ENCODE results near the gene CTNND2.

Gene CTNND2

DNA sequence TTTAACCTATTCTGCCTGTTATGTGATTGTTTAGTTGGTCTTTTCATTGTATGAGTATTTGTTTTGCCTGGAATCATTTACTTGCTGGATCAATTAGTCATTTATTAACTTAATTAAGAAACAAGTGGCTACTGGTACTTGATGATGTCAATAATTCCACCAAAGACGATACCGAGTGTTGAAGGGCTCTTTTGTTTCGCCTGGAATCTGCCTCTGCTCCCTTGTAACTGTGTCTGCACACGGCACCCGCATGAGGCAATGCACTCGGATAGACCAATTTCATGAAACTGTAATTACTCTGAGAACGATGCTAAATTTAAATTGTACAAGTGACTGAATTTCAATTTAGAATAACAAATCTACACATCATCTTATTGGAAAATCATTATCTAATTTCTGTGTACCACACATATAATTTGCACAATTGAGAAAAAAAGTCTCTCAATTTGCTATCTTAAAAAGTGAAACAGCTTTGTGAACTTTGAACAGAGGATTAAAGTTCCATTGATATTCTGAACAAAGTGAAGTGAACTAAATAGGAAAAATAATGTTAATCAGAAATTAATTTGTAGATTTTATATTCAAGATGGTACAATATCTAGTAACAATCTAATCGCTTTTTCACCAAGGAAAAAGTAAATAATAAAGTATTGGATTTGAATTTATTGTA lies 143.2 kb downstream of the CTNND2 start:
- no peak for DNase-seq

DNA sequence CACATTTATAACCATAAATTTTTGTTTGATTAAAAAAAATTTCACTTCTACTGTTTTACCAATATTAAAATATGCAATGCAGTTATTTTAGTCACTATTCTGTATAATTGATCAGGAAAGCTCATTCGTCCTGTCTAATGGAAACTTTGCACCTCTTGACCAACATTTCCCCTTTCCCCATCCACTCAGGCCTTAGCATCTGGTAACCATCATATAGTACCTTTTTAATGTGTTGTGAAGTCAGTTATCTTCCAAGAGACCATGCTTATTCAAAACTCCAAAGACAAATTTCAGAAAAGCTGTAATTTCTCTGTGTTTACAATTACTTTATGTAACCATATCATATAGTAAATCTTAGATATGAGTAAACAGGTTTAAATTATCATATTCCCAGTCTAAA lies 145.9 kb downstream of the CTNND2 start:
- DNase-seq: no peak

DNA sequence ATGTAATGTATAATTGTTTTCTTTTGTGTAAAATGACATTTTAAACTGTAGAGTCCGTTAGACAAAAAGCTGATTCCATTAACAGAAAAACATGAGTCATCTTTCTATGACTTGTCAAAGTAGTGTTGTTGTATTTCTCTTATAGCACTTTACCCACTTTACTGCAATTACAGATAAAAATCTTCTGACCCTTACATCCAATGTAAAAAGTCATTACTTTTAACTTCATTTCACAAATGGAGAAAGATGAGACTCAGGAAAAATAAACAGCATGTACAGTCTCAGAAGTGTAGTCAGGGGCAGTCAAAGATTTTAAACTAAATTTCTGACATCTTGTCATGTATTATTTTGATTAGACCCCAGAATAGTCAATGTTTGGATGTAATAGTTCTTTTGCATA lies 146.6 kb downstream of the CTNND2 start:
- DNase-seq: no peak

DNA sequence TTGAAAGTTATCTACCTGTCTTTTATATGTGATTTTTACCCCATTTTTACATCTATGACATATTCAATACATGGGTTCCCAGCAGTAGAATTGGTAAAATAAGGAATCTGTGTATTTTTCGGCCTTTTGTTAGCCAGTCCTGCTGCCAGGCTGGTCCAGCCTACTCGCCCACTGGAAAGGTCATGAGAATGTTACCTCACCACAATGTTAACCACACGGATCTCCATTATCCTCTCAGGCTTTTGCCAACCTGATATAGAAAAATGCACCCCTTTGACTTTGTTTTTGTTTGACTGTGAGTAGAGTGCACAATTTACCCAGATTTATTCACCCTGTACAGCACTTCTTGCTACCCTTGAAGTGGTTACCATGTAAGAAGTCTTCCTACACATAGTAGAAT lies 167.2 kb downstream of the CTNND2 start:
- no peak for DNase-seq

DNA sequence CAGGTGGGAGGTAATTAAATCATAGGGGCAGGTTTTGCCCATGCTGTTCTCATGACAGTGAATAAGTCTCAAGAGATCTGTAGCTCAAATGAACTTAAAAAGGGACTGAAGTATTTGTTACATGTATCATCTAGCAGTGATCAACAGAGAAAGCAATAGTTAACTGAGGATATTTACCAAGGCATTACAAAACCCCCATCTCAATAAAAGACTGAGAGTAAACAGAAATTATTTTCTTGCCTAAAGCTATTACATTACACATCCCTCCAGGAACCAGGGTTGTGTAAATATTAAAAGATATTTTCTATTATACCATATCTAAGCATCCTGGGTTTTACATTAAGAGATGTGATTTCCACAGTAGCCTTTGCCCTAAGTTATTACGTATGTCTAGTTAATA lies 169.9 kb downstream of the CTNND2 start:
- no peak for DNase-seq

DNA sequence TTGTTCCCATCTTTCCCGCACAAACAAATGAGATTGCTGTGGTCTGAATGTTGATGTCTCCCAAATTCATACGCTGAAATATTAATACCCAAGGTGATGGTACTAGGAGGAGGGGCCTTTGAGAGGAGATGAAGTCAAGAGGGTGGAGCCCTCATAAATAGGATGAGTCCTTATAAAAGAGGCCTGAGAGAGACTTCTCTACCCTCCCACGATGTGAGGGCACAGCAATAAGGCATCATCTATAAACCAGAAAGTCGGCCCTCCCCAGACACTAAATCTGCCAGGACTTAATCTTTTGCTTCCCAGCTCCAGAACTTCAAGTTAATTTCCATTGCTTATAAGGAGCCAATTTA lies 170.4 kb downstream of the CTNND2 start:
- DNase-seq: no peak

DNA sequence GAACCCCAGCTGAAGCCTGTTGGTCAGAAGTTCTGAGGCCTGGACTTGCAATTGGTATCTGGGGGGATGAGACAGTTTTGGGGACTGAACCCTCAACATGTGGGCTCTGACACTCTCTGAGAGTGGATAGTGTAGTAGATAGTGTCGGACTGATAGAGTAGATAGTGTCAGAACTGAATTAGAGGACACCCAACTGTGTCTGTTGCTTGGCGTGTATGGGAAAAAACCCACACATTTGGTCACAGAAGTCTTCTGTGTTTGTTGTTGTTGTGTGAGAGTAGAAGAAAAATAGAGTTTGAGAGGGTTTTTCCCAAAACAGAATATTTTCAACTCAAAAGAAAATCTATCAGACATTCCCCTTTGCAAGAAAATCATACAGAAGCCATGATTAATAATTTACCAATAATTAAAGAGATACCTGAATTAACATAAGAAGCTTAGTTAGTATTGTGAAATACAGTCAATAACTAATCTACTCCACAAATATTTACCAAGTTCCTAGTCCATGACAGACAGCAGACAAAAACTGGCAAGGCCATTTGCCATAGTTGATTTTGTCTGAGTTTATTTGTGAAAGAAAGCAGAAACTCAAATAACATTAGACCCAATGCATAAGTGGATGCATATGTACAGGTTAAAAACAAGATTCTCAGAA lies 170.9 kb downstream of the CTNND2 start:
- no peak for DNase-seq

DNA sequence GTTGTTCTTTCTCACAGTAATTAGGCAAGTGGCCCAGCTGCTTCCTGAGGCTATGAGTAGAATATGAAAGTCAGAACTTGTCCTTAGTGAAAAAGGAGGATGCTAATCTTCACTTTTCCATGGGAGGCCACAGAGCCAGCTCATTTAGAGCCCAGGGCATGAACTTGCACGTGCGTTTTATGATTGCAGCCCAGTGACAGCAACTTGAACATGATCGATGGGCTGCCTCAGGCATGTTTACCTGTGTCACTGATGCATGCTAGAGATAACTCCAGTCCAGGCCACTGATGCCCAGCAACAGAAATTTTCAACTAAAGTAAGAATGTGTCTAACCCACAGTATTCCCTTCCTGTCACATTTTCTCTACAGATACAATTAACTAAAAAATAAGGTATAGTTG lies 179.3 kb downstream of the CTNND2 start:
- no peak for DNase-seq

DNA sequence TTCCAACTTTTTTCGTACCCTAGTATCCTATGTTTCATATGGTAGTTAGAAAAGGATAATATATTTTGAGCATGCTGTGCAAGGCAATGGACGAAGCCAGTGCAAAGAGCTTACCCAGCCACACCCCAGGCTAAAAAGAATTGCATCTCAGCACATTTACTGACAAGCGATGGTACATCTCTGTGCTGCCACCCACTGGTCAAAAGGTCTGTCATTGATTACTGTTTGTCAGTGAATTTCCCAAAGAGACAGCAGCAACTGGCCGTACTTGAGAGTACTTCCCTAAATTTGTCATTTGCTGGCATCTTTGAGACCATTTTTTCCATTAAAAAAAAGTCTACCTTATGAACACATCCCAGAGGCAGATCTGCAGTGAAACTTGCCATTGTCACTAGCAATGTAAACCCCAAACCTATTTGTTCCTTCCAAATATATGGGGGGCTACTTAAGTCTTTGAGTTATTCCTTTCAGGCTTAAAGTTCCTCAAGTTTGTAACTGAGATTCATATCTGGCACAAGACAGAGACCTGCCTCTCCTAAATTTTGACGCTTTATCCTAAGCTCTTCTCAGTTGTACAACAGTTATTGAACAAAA lies 184.3 kb downstream of the CTNND2 start:
- DNase-seq: peak in 1 of 2 donors; percentile 15

DNA sequence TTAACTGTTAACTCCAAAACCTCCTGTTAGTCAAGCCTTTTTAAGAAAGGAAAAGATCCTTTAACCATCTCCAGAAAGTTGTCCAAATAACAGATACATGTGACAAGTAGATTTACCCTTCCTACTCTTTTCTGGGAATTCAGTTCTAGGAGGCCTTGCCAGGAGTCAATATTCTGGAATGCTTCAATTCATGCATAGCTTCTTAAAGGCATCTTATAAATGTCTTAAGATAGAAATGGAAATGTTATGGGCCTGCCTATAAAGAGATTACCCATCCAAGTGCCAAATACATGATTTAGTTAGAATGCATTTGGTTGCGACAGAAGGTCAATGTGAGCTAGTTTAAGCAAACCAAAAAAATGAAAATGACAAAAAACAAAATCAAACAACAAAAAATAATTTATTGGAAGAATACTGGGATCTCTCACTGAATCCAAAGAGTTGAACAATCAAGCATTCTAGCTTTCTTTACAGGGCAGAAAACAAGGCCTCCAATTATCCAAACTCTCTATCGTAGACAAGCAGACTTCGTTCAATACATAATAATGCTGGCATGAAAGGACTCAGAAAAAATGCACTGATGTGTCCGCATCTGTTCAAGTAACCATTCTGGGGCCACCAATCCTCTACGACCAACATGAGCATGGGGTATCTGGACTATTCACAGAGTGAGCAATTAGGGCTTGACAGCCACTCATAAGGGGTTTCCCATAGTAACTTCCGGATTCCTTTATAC lies 188.6 kb downstream of the CTNND2 start:
- DNase-seq: no peak

DNA sequence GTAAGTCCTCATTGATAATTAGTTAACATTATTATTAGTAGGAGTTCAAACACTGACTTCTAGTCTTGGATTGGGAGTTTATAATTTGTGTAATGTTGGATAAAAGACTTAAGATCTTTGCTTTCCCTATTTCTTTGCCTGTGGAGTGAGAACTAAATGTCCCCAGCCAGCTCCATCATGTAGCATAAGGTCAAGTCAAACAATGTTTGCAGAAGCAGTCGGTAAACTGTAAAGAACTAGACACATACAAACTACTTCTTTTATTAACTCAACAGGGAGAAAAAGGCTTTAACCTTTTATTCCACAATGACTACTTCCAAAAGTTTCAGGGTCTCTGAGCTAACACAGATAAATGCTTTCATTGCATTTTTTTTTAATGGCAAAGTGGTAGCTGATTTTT lies 192.3 kb downstream of the CTNND2 start:
- no peak for DNase-seq

DNA sequence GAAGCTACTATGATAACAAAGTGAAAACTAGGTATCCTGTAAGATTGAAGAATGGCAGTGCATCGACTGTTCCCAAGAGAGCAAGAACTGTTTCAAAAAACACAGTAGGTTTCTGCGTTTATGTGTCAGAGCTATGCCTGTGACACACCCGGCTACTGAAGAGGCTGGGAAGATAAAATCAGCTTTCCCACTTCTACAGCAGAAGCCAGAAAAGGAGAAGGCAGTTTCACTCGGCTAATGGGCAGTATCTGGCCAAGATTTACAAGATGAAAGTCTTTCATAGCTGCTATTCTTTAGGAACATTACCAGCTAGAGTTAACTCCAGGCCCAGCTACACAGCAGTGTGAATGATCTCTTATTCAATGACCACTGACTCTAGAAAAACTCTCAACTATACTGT lies 195.2 kb downstream of the CTNND2 start:
- DNase-seq: no peak

DNA sequence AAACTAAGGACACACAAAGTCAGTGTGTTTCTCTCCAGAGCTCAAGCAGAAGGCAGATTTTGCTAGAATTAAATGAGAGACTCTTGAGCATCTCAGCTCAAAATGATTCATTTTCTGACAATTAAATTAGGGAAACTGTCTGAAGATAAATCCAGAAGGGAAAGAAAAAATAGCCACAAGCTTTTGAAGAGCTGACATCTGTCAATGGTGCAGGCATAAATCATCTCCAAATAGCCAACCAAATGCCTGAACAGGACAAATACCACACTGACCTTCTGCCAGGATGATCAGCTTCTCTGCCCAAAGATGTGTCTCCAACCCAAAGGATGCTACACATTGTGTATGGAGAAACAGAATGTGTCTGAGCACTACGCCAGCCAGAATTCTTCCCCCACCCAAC lies 199.3 kb downstream of the CTNND2 start:
- no peak for DNase-seq

DNA sequence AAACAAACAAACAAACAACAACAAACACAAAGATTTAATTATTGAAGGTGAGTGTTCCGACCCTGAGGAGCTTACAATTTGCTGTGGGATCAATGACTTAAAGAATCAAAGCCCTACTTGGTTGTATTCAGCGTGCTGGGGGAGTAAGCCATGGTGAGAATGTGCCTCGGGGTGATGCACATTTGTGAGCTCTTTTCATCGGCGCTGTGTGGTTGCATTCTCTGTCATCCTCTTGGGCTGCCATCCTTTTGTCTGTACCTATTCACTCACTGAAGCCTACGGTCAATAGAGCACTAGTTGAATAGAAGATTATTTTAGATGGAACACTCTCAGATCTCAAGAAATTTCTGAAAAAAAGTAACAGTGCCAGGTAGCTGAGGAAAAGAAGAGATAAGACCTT lies 203.9 kb downstream of the CTNND2 start:
- DNase-seq: no peak

DNA sequence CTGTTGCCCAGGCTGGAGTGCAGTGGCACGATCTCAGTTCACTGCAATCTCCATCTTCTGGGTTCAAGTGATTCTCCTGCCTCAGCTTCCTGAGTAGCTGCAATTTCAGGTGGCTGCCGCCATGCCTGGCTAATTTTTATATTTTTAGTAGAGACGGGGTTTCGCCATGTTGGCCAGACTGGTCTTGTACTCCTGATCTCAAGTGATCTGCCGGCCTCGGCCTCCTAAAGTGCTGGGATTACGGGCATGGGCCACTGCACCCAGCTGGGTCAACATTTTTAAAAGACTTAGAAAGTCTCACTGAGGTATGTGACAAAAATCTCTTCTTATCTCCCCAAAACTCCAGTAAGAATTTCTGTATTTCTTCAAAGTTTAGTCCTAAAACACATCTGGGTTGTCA lies 211.6 kb downstream of the CTNND2 start:
- no peak for DNase-seq

DNA sequence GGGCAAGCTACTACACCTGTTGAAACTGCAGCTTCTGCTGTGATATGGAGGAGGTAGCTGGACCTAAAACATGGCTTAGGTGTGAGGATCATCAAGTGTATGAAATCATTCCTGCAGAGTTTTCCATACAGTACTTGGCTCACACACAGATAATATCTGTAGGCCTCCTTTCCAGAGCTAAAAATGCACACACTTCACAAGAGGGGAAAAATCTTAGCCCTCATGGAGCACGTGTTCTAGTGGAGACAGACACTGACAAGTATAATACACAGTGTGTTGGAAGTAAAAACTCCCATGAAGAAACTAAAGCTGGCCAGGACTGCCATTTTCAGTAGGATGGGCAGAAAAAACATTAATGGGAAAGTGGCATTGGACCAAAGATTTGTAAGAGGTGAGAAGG lies 216.7 kb downstream of the CTNND2 start:
- no peak for DNase-seq

DNA sequence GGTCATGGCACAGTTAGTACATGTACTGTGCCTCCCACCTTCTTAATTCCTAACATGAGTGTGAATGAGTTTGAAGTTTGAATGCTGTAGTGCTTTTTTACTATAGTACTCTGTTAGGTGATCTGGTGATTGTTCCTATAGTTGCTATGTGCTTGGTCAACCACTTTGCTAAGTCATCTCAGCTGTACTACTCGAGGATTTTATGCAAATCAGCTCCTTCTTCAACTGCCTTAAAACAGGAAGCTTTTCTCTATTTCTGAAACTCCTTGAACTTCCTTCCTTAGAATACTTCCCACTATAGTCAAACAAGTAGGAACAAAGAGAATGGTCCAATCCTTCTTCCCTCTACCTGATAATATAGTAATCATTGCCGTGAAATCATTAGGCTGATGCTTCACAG lies 219.6 kb downstream of the CTNND2 start:
- DNase-seq: no peak

DNA sequence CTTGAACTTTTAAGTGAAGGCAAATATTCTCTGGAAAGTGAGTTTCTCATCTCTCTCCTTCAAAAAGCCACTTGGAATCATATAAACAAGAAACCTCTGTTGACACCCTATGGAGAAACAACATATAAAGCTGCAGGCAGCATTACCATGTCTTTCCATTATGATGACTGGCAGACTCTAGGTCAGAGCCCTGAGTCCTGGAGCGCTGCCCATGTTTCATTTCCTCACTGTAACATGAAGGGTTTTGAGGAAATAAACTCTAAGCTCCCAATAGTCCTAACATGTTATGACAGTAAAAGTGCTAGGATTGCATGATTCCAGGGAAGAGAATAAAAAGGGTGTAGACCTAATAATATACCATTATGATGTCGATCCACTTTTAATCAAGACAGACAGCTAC lies 220.6 kb downstream of the CTNND2 start:
- DNase-seq: no peak

DNA sequence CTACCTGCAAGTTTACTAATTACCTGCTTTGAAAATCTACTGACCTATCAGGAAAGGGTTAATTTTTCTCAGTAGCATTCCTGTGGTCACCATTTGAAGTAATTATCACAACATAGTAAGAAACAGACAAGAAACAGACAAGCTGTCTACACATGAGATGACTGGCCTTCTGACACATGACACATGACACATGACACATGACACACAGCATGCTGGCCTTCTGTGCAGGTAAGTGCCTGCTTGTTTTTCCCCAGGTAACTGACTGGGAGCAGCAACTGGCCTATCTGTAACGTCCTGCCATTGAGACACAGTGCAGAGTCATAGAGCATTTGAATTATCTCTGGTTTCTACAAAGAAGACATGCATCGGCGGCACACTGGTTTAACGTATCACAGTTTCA lies 222.4 kb downstream of the CTNND2 start:
- DNase-seq: no peak

DNA sequence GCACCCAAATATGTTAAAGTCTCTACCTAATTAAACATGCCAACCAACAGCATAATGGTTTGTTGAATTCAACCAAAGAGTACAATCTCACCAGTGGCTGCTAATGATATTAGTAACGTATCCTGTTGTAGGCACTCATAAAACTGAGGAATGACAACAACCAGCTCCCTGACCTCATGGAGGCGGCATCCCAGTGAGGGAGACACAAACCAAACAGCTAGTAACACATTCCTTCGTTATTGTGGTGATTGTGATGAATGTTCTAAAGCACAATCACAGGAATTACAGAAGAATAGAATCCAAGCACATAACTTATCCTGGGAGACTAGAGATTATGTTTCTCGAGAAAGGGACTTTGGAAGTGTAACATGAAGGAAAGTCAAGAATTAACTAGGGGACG lies 224.6 kb downstream of the CTNND2 start:
- DNase-seq: no peak

DNA sequence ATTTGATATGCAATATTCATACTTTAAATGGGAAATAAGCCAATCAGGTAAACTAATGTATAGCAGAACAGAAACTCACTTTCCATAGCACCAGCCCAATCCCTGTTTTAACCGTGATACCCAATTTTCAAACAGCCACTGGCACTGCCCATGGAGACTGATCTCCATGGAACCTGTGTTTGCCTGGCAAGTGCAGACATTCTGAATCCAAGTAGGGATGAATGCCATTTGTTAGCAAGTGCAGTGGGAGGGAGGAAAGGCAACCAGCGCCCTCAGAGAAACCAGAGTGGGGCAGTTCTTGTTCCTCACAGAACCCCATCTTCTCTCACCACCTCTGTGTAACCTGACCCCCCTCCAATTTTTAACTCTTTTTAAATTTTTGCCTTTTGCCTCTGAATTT lies 229.1 kb downstream of the CTNND2 start:
- no peak for DNase-seq

DNA sequence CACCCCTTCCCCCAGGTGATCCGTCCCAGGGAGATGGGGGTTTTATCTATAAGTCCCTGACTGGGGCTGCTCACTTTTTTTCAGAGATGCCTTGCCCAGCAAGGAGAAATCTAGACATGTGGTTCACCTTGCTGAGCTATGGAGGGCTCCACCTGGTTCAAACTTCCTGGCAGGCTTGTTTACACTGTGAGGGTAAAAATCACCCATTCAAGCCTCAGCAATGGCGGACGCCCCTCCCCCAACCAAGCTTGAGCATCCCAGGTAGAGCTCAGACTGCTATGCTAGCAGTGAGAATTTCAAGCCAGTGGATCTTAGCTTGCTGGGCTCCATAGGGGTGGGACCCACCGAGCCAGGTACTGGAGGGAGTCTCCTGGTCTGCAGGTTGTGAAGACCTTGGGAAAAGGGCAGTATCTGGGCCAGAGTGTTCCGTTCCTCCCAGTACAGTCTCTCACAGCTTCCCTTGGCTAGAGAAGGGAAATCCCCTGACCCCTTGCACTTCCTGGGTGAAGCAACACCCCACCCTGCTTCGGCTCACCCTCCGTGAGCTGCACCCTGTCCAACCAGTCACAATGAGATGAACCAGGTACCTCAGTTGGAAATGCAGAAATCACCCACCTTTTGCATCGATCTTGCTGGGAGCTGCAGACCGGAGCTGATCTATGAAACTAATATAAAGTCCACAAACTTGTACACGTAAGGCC lies 231.7 kb downstream of the CTNND2 start:
- no peak for DNase-seq

DNA sequence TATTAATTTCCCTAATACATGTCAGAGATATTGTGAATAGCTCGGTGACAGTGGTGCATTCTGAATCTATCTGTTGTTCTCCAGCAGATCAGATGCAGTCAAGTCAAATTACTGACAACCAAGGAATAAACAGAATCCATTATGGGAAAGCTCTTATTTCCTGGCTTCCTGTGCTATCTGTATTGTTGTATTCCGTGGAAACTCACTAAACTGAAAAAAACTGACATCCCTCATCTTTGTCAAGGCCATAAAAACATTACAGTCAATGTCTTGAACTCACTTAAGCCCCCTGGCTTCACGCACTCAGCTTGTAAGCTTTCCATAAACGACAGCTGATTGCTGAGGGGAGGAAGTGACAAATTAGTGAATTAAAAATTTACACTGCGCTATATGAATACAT lies 245.9 kb downstream of the CTNND2 start:
- DNase-seq: no peak

DNA sequence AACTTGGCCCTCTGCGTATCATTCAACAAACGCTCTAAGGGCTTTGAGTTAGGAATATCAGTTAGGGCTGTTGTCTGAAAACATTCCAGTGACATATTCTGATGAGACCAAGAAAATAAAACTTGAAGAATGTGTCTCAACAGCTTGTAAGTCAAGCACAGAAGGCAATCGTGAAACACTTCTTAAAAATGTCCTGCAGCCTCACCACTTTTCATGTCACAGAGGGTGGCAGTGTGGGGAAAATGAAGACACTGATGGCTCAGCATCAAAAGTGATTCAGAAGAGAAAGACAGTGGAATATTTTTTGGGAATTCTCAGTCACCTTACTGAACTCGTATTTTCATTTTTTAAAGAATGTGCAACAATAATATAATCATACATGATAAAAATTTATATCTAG lies 247.3 kb downstream of the CTNND2 start:
- no peak for DNase-seq
